K562 (cell line): ENCODE measurements around the gene TBL1X. TPM values are rescaled to one million over a fixed set of nuclear protein-coding genes. Genes with fewer than 3 reads are reported as not detected.

Experiments
- ADNP ChIP-seq: fragments of 200-800 bp; sonication (Bioruptor generic); IDR thresholded peaks from 2 replicates; pipeline ENCODE4 v1.6.1; 2016; ENCODE audit warnings: missing genetic modification characterization, missing compliant biosample characterization
- BHLHE40 ChIP-seq: IDR thresholded peaks from 2 replicates; pipeline ENCODE4 v1.6.1; 2011; ENCODE audit warnings: low read length, improper control_type of control experiment
- CREM ChIP-seq: IDR thresholded peaks from 2 replicates; pipeline ENCODE4 v1.6.1; 2014; ENCODE audit warnings: antibody characterized with exemption, low read depth
- E2F6 ChIP-seq, 2 experiments: IDR thresholded peaks; 2 replicates each; pipeline ENCODE4 v1.6.1; 2011; ENCODE audit warnings: borderline replicate concordance in 1 of 2, control low read depth in 1 of 2, low read depth in 1 of 2, low read length in 1 of 2, mild to moderate bottlenecking in 1 of 2, mixed read lengths in 1 of 2, moderate library complexity in 1 of 2; ENCODE audit not compliant: insufficient read depth in 1 of 2, insufficient read length in 1 of 2, poor library complexity in 1 of 2, severe bottlenecking in 1 of 2; ENCODE audit errors: extremely low read depth in 1 of 2
- ETV5 ChIP-seq: sonication (generic); formaldehyde crosslinking; IDR thresholded peaks from 2 replicates; pipeline ENCODE4 v1.4.0; 2020; ENCODE audit warnings: low read depth, mild to moderate bottlenecking, missing genetic modification reagents
- HOXB6 ChIP-seq: fragments of 250-450 bp; sonication (Bioruptor Pico); IDR thresholded peaks from 2 replicates; pipeline ENCODE4 v1.5.1; 2022; ENCODE audit warnings: mild to moderate bottlenecking, borderline replicate concordance
- MYC ChIP-seq, 2 experiments: fragments of 250-450 bp in 1 of 2; sonication (Bioruptor Pico) in 1 of 2; IDR thresholded peaks; 2 replicates each; pipeline versions ENCODE4 v1.5.1 to v1.6.1; 2012 to 2021; ENCODE audit warnings: low read depth in 2 of 2, borderline replicate concordance in 1 of 2, improper control_type of control experiment in 1 of 2, low read length in 1 of 2, mild to moderate bottlenecking in 1 of 2, moderate library complexity in 1 of 2
- NKRF ChIP-seq: fragments of 450-650 bp; IDR thresholded peaks from 2 replicates; pipeline ENCODE4 v1.6.1; 2016; ENCODE audit warnings: borderline replicate concordance
- NRF1 ChIP-seq, 2 experiments: fragments of 450-650 bp; IDR thresholded peaks in 1 of 2; conservative IDR thresholded peaks in 1 of 2; 2 replicates each; pipeline ENCODE4 v1.6.1; 2014; ENCODE audit warnings: mild to moderate bottlenecking in 2 of 2
- POLR2G ChIP-seq: fragments of 200-400 bp; formaldehyde crosslinking; IDR thresholded peaks from 2 replicates; pipeline ENCODE4 v1.6.1; 2017; ENCODE audit warnings: low read depth, mild to moderate bottlenecking, antibody characterized with exemption, low read length, moderate library complexity
- TAF1 ChIP-seq: IDR thresholded peaks from 2 replicates; pipeline ENCODE4 v1.6.1; 2011; ENCODE audit warnings: mild to moderate bottlenecking, low read length, moderate library complexity; ENCODE audit not compliant: insufficient read depth, control insufficient read depth, severe bottlenecking; ENCODE audit errors: extremely low read depth
- USF1 ChIP-seq: sonication (generic); formaldehyde crosslinking; IDR thresholded peaks from 2 replicates; pipeline ENCODE4 v1.9.0; 2022; ENCODE audit warnings: mild to moderate bottlenecking, missing genetic modification reagents
- USF2 ChIP-seq: sonication (generic); formaldehyde crosslinking; IDR thresholded peaks from 2 replicates; pipeline ENCODE4 v1.5.0; 2020; ENCODE audit warnings: missing genetic modification reagents
- ZFX ChIP-seq: sonication (generic); formaldehyde crosslinking; IDR thresholded peaks from 2 replicates; pipeline ENCODE4 v1.8.0; 2022; ENCODE audit warnings: mild to moderate bottlenecking, missing genetic modification reagents, moderate library complexity
- ZNF592 ChIP-seq: fragments of 450-650 bp; IDR thresholded peaks from 2 replicates; pipeline ENCODE4 v1.6.1; 2017; ENCODE audit warnings: antibody characterized with exemption, mild to moderate bottlenecking
- ZNF655 ChIP-seq: fragments of 250-450 bp; sonication (Bioruptor Pico); IDR thresholded peaks from 2 replicates; pipeline ENCODE4 v1.5.0; 2021
- polyA plus RNA-seq, 8 experiments: library from polyadenylated mRNA; depleted of rRNA in 4 of 8; stranded (reverse) in 5 of 8; unstranded in 3 of 8; fragments of >200 nt; fragmentation: Nextera tagmentation in 2 of 8; fragmentation: Illumina TruSeq in 1 of 8; extraction: Ambion mirVana in 2 of 8; extraction: Trizol in 1 of 8; gene quantifications; 2 replicates each; pipeline versions ENCODE4 v1.2.1 to v1.2.3, GENCODE V29; 2011 to 2014; ENCODE audit warnings: inconsistent platforms in 1 of 8, missing spikeins in 1 of 8
- total RNA-seq, 7 experiments: library from RNA; depleted of rRNA in 6 of 7; stranded (reverse); fragments of >200 nt in 6 of 7; fragmentation: Illumina TruSeq in 2 of 7; extraction: Trizol in 2 of 7; gene quantifications; 2 replicates each; pipeline versions ENCODE4 v1.2.1 to v1.2.3, GENCODE V29; 2011 to 2021; ENCODE audit warnings: low replicate concordance in 1 of 7

TBL1X gene
- total and polyA plus RNA-seq, 9 of the 15 experiments (the other 6 are each of a cell fraction or from before 2014, with no cell fraction given) = 6.0 to 49.6 (median 19.7) TPM

GRCh38 chrX:9466124-9466495 lies 1.3 kb downstream of the TBL1X start (continued):
- TF ChIP-seq ZNF655 (CRISPR knock-in tag) (no peak), ZFX (peak; percentile 55), MYC (IDR thresholded peaks at IDR 0.05; ENCODE audit: low read depth, low read length) (peak; percentile 24; the same call in 1 of the 2 replicates), MYC (CRISPR knock-in tag; IDR thresholded peaks at IDR 0.05; ENCODE audit: borderline replicate concordance, low read depth) (no peak), E2F6 (IDR thresholded peaks at IDR 0.05; ENCODE audit: borderline replicate concordance in 1 of 2, extremely low read depth in 1 of 2, insufficient read depth in 1 of 2, insufficient read length in 1 of 2, low read depth in 1 of 2, low read length in 1 of 2, poor library complexity in 1 of 2, severe bottlenecking in 1 of 2) (peak; percentile 36 to 79), NKRF (peak; percentile 44; the same call in 1 of the 2 replicates), ADNP (no peak), ETV5 (CRISPR knock-in tag) (peak; percentile 47; the same call in 1 of the 2 replicates), HOXB6 (CRISPR knock-in tag) (no peak), USF2 (CRISPR knock-in tag) (0 out of 2 replicates have a peak, but pooled peaks have one; percentile 11), NRF1 (conservative IDR thresholded peaks at IDR 0.05 in 1 of 2, IDR thresholded peaks at IDR 0.05 in 1 of 2) (peak; percentile 37 to 44; a peak in 3 of 4 replicates), TAF1 (peak; percentile 25), POLR2G (peak; percentile 19; the same call in 1 of the 2 replicates), CREM (peak; percentile 40; the same call in 1 of the 2 replicates), USF1 (CRISPR knock-in tag) (peak; percentile 32), BHLHE40 (peak; percentile 74), ZNF592 (no peak; the same call in 1 of the 2 replicates)
